Fibroblast of villous mesenchyme (primary cell): ENCODE results near the gene LY86. TPM values are rescaled to one million over a fixed set of nuclear protein-coding genes. Genes with fewer than 3 reads are reported as not detected.

ENCODE experiments used
- DNase-seq: peaks from one replicate; pipeline ENCODE4 v3.0.0-alpha.2; 2010; ENCODE audit warnings: low read depth
- H3K4me3 ChIP-seq: 2 replicates; pipeline ENCODE4 v1.5.1; 2011; ENCODE audit warnings: low read depth, mild to moderate bottlenecking, low read length
- total RNA-seq: library from RNA; depleted of rRNA; stranded (reverse); fragments of >200 nt; gene quantifications from 2 replicates; pipeline ENCODE4 v1.2.3, GENCODE V29; 2012
- TF ChIP-seq, protein P1 (sequence below): IDR thresholded peaks from 2 replicates; pipeline ENCODE4 v1.5.1; 2012; ENCODE audit warnings: low read depth, mild to moderate bottlenecking, low read length; ENCODE audit not compliant: insufficient read depth

The LY86 gene
- total RNA-seq, 1 donor: not detected

DNA sequence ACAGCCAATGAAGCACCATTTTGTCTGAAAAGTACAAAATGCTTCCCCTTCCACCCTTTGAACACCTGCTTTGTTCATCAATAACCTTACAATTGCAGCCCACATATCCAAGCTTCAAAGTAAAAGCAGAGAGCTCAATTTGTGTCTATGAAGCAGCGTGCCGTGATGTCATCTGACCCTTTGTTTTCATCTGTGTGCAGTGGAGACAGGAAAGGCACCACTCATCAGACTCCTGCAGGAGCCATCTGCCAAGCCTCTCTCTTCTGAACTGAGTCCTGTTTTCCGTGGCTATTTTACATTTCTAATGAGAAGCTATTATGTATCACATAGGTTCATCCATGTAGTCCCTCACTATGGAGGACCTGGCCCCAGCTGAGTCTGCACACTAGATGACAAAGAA, 7.5 kb upstream of the LY86 start:
- no peak for DNase-seq
- H3K4me3 ChIP-seq: no peak overlapping the region
- TF ChIP-seq, protein P1, sequence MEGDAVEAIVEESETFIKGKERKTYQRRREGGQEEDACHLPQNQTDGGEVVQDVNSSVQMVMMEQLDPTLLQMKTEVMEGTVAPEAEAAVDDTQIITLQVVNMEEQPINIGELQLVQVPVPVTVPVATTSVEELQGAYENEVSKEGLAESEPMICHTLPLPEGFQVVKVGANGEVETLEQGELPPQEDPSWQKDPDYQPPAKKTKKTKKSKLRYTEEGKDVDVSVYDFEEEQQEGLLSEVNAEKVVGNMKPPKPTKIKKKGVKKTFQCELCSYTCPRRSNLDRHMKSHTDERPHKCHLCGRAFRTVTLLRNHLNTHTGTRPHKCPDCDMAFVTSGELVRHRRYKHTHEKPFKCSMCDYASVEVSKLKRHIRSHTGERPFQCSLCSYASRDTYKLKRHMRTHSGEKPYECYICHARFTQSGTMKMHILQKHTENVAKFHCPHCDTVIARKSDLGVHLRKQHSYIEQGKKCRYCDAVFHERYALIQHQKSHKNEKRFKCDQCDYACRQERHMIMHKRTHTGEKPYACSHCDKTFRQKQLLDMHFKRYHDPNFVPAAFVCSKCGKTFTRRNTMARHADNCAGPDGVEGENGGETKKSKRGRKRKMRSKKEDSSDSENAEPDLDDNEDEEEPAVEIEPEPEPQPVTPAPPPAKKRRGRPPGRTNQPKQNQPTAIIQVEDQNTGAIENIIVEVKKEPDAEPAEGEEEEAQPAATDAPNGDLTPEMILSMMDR: no peak

GRCh38 chr6:6582131-6582530, 6.4 kb upstream of the LY86 start:
- H3K4me3 ChIP-seq: no peak overlapping the region
- no peak for DNase-seq
- TF ChIP-seq, protein P1: no peak

DNA sequence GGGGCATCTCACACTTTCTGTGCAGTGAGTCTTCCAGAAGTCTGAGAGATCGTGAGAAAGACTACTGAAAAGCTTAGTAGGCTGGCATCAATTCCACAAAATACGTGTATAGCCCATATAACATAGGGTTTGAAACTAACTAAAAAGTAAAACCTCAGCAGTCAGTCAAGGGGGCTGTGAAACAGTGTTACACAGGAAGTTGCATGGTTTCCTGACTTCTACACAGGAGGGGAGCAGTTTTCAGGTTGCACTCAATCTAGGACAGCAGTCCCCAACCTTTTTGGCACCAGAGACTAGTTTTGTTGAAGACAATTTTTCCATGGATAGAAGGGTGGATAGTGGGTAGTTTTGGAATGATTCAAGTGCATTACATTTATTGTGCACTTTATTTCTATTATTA, 4.7 kb upstream of the LY86 start:
- DNase-seq: no peak
- TF ChIP-seq, protein P1: no peak
- no peak overlapping the region for H3K4me3 ChIP-seq

- no peak overlapping the region for H3K4me3 ChIP-seq
- TF ChIP-seq, protein P1: no peak
- no peak for DNase-seq
Observed at GRCh38 chr6:6584310-6585002, 4.1 kb upstream of the LY86 start.

DNA sequence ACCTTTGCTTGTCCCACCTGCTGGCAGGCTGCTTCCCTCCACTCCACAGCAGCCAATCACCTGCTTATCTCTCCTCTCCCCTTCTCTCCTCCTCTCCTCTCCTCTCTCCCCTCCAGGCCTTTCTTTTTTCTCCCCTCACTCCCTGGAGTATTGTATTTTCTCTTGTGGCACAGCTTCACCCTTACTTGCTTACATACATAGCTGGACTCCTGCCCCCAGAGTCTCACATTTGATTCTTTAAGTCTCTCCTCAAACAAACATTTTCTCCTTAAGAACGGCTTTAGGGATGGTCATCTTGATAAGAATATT, 3.6 kb upstream of the LY86 start:
- H3K4me3 ChIP-seq: no peak overlapping the region
- no peak for DNase-seq
- TF ChIP-seq, protein P1: no peak

DNA sequence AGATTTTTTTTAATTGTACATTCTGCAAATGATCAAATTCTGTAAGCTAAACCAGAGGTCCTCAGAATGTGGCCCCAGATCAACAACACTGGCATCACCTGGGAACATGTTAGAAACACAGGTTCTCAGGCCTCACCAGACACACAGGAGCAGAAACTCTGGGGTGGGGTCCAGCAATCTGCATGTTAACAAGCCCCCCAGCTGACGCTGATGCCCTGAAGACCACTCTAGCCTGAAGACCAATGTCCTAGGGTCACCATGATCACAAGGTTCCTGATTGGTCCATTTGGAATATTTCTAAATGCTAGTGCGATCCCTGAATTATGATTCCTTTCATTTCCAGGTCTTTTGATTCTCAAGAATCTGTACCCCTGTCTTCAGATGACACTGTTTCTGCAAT, 2.4 kb upstream of the LY86 start:
- H3K4me3 ChIP-seq: no peak overlapping the region
- TF ChIP-seq, protein P1: no peak
- DNase-seq: no peak
